ENCODE measurements around the gene FDPS. TPM values are rescaled to one million over a fixed set of nuclear protein-coding genes. Genes with fewer than 3 reads are reported as not detected.

The FDPS gene
- total RNA-seq, 1 donor from 2014 or later, result 90.9 TPM

Small RNA genes within 50 kb of the gene (small RNA-seq; reads per million reads assigned to genes)
- not detected for gene RNU6-106P

Other genes starting within 250 kb of the FDPS start
- 0.62 TPM for gene EFNA4, start 245.1 kb upstream of the FDPS start, total RNA-seq
- 7.6 TPM for gene EFNA3, start 230.0 kb upstream of the FDPS start, total RNA-seq
- 2.7 TPM for gene EFNA1, start 181.0 kb upstream of the FDPS start, total RNA-seq
- gene SLC50A1, start 173.0 kb upstream of the FDPS start, total RNA-seq, result 6.2 TPM
- gene DPM3, start 168.3 kb upstream of the FDPS start, total RNA-seq, result 12.0 TPM
- gene KRTCAP2, start 135.6 kb upstream of the FDPS start, total RNA-seq, result 59.0 TPM
- 21.1 TPM for gene TRIM46, start 135.0 kb upstream of the FDPS start, total RNA-seq
- gene THBS3, start 101.0 kb upstream of the FDPS start, total RNA-seq, result 8.3 TPM
- 15.3 TPM for gene MTX1, start 100.2 kb upstream of the FDPS start, total RNA-seq
- 3.7 TPM for gene ENTREP3, start 53.4 kb upstream of the FDPS start, total RNA-seq
- gene SCAMP3, start 46.5 kb upstream of the FDPS start, total RNA-seq, result 19.5 TPM
- 26.5 TPM for gene CLK2, start 35.4 kb upstream of the FDPS start, total RNA-seq
- 15.6 TPM for gene HCN3, start 31.4 kb upstream of the FDPS start, total RNA-seq
- gene PKLR, start 7.4 kb upstream of the FDPS start, total RNA-seq, result not detected
- 46.6 TPM for gene RUSC1, start 12.0 kb downstream of the FDPS start, total RNA-seq